KMS-11 (cell line): Measurements from ENCODE around the gene PAPSS2.

Experiments
- H2AFZ ChIP-seq: fragments of 200-600 bp; sonication (generic); 2 replicates; pipeline ENCODE4 v1.6.1; 2016; ENCODE audit warnings: antibody characterized with exemption, mixed run types, low read depth
- H3K27ac ChIP-seq: fragments of 200-600 bp; sonication (generic); 2 replicates; pipeline ENCODE4 v1.6.1; 2016; ENCODE audit warnings: mild to moderate bottlenecking, mixed run types
- H3K27me3 ChIP-seq: fragments of 200-600 bp; sonication (generic); 2 replicates; pipeline ENCODE4 v1.6.1; 2017; ENCODE audit warnings: mild to moderate bottlenecking, low read depth, mixed run types, moderate library complexity; ENCODE audit not compliant: insufficient read depth
- H3K36me3 ChIP-seq: fragments of 200-600 bp; sonication (generic); 2 replicates; pipeline ENCODE4 v1.6.1; 2017; ENCODE audit warnings: mild to moderate bottlenecking, mixed run types; ENCODE audit not compliant: insufficient read depth
- H3K4me1 ChIP-seq: fragments of 200-600 bp; sonication (generic); 2 replicates; pipeline ENCODE4 v1.6.1; 2016; ENCODE audit warnings: mild to moderate bottlenecking, low read depth, mixed run types; ENCODE audit not compliant: poor library complexity, severe bottlenecking
- H3K4me2 ChIP-seq: fragments of 200-600 bp; sonication (generic); 2 replicates; pipeline ENCODE4 v1.7.0; 2016; ENCODE audit warnings: mild to moderate bottlenecking, mixed run types
- H3K4me3 ChIP-seq: fragments of 200-600 bp; sonication (generic); IDR thresholded peaks from 2 replicates; pipeline ENCODE4 v1.6.1; 2017; ENCODE audit warnings: low read depth, low read length, mixed read lengths; ENCODE audit not compliant: insufficient read depth
- H3K79me2 ChIP-seq: fragments of 200-600 bp; sonication (generic); 2 replicates; pipeline ENCODE4 v1.6.1; 2016; ENCODE audit warnings: low read depth, mixed run types; ENCODE audit not compliant: insufficient read depth
- H3K9ac ChIP-seq: fragments of 200-600 bp; sonication (generic); 2 replicates; pipeline ENCODE4 v1.6.1; 2016; ENCODE audit warnings: mild to moderate bottlenecking, mixed run types
- H4K20me1 ChIP-seq: fragments of 200-600 bp; sonication (generic); 2 replicates; pipeline ENCODE4 v1.6.1; 2016; ENCODE audit warnings: mild to moderate bottlenecking, mixed run types; ENCODE audit not compliant: insufficient read depth
- TF ChIP-seq, protein P1 (sequence below): fragments of 200-600 bp; sonication (generic); conservative IDR thresholded peaks from 2 replicates; pipeline ENCODE4 v1.6.1; 2017; ENCODE audit warnings: low read depth, mild to moderate bottlenecking, antibody characterized with exemption, low read length, moderate library complexity, mixed read lengths

PAPSS2 gene

DNA sequence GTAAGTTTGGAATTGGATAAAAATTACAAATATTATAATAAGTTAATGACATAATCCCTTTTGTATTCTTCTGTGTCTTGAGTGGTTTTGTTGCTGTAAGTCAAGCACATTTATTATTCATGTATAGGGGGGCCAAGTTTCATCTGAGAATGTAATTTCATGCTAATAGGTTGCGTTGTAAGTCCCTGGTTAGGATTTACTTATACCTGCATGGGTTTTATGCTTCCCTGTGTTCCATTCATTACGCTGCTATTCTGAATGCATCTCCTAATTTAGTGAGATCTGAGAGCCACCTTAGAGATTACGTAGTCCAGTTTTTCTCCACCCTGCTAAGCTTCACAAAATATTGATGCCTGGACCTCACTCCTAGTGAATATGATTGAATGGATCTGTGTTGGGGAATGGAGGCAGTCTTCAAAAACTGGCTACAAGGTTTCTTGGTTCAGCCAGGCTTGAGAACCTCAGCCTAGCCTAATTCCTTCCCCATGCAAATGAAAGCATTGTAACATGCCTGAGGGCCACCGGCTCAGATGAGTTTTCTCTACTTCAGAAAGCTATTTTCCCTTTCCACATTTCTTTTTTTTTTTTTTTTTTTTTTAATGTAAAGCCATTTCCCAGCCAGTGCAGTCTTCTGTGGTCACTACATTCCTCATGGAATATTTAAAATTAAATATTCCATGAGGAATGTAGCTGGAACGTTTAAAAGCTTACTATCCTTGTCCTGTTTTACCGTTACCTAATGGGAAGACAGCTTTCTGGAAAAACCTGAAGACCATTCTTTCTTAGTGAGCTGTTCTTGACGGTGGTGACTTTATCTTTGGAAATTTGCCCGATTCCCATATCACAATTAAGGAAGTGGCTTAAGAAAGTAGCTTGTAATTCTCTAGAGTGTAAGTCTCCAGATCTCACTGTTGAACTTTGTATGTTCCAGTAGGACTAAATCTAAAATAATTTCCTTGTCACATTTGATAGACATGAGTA, 16.0 kb downstream of the PAPSS2 start:
- H3K4me2 ChIP-seq: no peak overlapping the region
- no peaks in the 10 kb centered on the region for H3K79me2 ChIP-seq
- H3K27ac ChIP-seq: no peak overlapping the region
- no peaks in the 10 kb centered on the region for H3K4me1 ChIP-seq
- no peaks in the 10 kb centered on the region for H4K20me1 ChIP-seq
- TF ChIP-seq, protein P1, sequence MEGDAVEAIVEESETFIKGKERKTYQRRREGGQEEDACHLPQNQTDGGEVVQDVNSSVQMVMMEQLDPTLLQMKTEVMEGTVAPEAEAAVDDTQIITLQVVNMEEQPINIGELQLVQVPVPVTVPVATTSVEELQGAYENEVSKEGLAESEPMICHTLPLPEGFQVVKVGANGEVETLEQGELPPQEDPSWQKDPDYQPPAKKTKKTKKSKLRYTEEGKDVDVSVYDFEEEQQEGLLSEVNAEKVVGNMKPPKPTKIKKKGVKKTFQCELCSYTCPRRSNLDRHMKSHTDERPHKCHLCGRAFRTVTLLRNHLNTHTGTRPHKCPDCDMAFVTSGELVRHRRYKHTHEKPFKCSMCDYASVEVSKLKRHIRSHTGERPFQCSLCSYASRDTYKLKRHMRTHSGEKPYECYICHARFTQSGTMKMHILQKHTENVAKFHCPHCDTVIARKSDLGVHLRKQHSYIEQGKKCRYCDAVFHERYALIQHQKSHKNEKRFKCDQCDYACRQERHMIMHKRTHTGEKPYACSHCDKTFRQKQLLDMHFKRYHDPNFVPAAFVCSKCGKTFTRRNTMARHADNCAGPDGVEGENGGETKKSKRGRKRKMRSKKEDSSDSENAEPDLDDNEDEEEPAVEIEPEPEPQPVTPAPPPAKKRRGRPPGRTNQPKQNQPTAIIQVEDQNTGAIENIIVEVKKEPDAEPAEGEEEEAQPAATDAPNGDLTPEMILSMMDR: no peak
- no peak overlapping the region for H3K9ac ChIP-seq
- H2AFZ ChIP-seq: no peak overlapping the region
- no peaks in the 10 kb centered on the region for H3K36me3 ChIP-seq
- no peaks in the 10 kb centered on the region for H3K27me3 ChIP-seq
- H3K4me3 ChIP-seq: no peak overlapping the region

DNA sequence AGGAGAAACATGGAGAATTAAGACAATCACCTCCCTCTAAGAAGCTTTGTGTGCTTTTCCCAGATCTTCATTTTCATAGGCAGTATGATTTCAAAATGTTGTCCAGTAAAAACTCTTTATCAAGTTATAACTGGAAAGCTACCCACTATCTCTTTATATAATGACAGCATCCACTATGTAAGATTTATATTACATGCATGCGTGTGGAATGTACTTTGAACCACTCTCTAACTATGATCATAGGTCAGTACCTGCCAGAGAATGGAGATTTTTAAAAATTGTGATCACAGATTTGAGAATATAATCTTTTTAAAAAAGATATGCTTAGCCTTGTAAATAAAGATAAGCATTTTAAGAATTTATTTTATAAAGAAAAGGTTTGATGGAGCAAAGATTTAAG, 17.9 kb downstream of the PAPSS2 start:
- TF ChIP-seq, protein P1: no peak
- Histone ChIP-seq H3K4me3 (no peak overlapping the region), H3K9ac (no peak overlapping the region), H3K79me2 (no peaks in the 10 kb centered on the region), H3K36me3 (no peaks in the 10 kb centered on the region), H3K27ac (no peak overlapping the region), H3K4me1 (no peaks in the 10 kb centered on the region), H3K4me2 (no peak overlapping the region), H2AFZ (no peak overlapping the region), H4K20me1 (no peaks in the 10 kb centered on the region), H3K27me3 (no peaks in the 10 kb centered on the region)

- Histone ChIP-seq H3K4me2 (no peak overlapping the region), H3K79me2 (no peaks in the 10 kb centered on the region), H4K20me1 (no peaks in the 10 kb centered on the region), H3K4me3 (no peak overlapping the region), H3K27ac (no peak overlapping the region), H3K36me3 (no peaks in the 10 kb centered on the region), H3K4me1 (no peaks in the 10 kb centered on the region), H3K9ac (no peak overlapping the region), H3K27me3 (no peaks in the 10 kb centered on the region), H2AFZ (no peak overlapping the region)
- TF ChIP-seq, protein P1: no peak
Observed at GRCh38 chr10:87678302-87678701, 18.6 kb downstream of the PAPSS2 start.

- H4K20me1 ChIP-seq: no peaks in the 10 kb centered on the region
- H3K27ac ChIP-seq: no peak overlapping the region
- H3K4me2 ChIP-seq: no peak overlapping the region
- no peaks in the 10 kb centered on the region for H3K79me2 ChIP-seq
- TF ChIP-seq, protein P1: no peak
- no peak overlapping the region for H3K9ac ChIP-seq
- no peak overlapping the region for H3K4me3 ChIP-seq
- H2AFZ ChIP-seq: no peak overlapping the region
- H3K36me3 ChIP-seq: no peaks in the 10 kb centered on the region
- H3K4me1 ChIP-seq: no peaks in the 10 kb centered on the region
- H3K27me3 ChIP-seq: no peaks in the 10 kb centered on the region
Observed at GRCh38 chr10:87683356-87683755, 23.7 kb downstream of the PAPSS2 start.
